ENCODE data around the gene GLYATL3.

Gene GLYATL3

DNA sequence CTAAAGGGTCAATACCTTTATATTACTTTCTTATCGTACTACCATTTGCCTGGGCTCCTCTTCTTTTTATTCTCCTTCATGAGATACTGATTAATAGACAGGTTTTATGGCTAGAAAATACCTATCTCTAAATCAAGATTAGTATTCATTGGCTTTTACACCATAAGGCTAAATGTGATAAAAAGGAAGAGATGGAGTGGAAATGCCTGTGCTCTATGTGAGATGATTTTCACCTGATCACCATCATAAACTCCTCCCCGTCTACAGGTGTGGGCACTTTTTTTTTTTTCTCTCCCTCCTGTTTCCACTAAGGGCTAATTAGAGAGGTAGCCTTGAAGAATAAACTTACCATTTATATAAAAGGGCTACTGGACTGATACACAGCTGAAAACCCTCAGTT lies at the start of gene GLYATL3:
TSS of gene GLYATL3 (plus strand) at position 301 of the 400 bp plus-strand sequence. CDS start 12,068 bp downstream, outside the sequence.
- H3K79me2 ChIP-seq = no peaks in the 10 kb centered on the region
- H3K27ac ChIP-seq = no peak within 1 kb of the TSS
- no peak within 1 kb of the TSS for H3K4me2 ChIP-seq (ENCODE audit: low read length)
- TF ChIP-seq, protein P1, sequence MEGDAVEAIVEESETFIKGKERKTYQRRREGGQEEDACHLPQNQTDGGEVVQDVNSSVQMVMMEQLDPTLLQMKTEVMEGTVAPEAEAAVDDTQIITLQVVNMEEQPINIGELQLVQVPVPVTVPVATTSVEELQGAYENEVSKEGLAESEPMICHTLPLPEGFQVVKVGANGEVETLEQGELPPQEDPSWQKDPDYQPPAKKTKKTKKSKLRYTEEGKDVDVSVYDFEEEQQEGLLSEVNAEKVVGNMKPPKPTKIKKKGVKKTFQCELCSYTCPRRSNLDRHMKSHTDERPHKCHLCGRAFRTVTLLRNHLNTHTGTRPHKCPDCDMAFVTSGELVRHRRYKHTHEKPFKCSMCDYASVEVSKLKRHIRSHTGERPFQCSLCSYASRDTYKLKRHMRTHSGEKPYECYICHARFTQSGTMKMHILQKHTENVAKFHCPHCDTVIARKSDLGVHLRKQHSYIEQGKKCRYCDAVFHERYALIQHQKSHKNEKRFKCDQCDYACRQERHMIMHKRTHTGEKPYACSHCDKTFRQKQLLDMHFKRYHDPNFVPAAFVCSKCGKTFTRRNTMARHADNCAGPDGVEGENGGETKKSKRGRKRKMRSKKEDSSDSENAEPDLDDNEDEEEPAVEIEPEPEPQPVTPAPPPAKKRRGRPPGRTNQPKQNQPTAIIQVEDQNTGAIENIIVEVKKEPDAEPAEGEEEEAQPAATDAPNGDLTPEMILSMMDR (IDR thresholded peaks at IDR 0.05) = no peak
- H3K36me3 ChIP-seq (ENCODE audit: control insufficient read depth, insufficient read depth, low read length) = no peaks in the 10 kb centered on the region
- no peaks in the 10 kb centered on the region for H3K27me3 ChIP-seq (ENCODE audit: control insufficient read depth, insufficient read depth, low read length)
- no peaks in the 10 kb centered on the region for H3K4me1 ChIP-seq
- no peak within 1 kb of the TSS for H3K4me3 ChIP-seq (ENCODE audit: low read depth, low read length)
- no peak within 1 kb of the TSS for H2AFZ ChIP-seq
- H3K9me3 ChIP-seq (ENCODE audit: control insufficient read depth, low read length) = no peaks in the 10 kb centered on the region
- H3K9ac ChIP-seq = no peak within 1 kb of the TSS

DNA sequence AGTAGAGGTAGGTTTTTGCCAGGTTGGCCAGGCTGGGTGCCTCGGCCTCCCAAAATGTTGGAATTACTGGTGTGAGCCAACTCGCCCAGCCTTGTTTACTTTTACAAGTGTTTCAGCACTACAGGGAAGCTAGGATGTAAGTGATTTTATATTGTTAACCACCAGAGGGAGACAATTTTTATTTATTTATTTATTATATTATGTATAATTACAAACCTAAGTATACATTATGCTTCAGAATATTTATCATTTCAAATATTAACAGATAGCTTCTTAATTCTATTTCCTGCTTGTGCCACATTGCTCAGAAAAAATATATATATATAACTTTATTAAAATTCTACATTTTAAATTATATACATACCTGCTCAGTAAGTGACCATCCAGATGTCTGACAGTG lies 46.5 kb upstream of the GLYATL3 start:
- Histone ChIP-seq H3K27ac (no peak overlapping the region), H3K4me2 (ENCODE audit: low read length) (no peak overlapping the region), H2AFZ (no peak overlapping the region), H3K36me3 (ENCODE audit: control insufficient read depth, insufficient read depth, low read length) (no peaks in the 10 kb centered on the region), H3K4me3 (ENCODE audit: low read depth, low read length) (no peak overlapping the region), H3K27me3 (ENCODE audit: control insufficient read depth, insufficient read depth, low read length) (no peaks in the 10 kb centered on the region), H3K9ac (no peak overlapping the region), H3K79me2 (no peaks in the 10 kb centered on the region), H3K4me1 (no peaks in the 10 kb centered on the region), H3K9me3 (ENCODE audit: control insufficient read depth, low read length) (no peaks in the 10 kb centered on the region)
- TF ChIP-seq, protein P1 (IDR thresholded peaks at IDR 0.05) = no peak

DNA sequence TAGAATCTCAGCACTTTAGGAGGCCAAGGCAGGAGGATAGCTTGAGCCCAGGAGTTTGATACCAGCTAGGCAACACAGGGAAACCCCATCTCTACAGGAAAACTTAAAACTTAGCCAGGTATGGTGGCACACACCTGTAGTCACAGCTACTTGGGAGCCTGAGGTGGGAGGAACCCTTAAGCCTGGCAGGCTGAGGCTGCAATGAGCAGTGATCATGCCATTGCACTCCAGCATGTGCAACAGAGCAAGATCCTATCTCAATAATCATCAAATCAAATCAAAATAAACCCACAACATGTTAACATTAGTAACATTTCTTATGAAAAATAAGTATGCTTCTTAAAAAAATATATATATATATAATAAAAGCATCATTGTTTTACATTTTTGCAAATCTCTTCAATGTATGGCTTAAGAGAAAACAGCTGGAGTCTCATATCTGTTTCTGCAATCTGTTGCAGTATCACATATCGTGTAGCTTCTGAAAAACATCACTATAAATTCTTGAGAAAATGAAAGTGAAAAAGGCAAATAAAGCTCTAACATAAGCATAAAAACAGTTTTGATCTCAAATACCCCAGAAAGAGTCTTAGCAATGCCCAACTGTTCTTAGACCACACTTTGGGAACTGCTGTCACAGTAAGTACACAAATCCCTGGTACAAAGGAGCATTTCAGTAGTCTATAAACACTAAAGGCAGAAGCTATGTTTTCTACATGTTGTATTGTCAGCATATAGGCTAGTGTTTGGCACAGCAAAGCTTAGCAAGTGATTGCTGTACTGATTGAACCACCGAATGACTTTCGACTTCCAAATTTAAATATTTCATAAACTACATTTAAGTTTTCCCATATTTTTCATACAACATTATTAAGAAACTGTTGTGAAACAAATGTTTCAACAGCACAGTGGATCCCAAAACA lies 44.7 kb upstream of the GLYATL3 start:
- Histone ChIP-seq H2AFZ (no peak overlapping the region), H3K79me2 (no peaks in the 10 kb centered on the region), H3K36me3 (ENCODE audit: control insufficient read depth, insufficient read depth, low read length) (no peaks in the 10 kb centered on the region), H3K9ac (no peak overlapping the region), H3K27me3 (ENCODE audit: control insufficient read depth, insufficient read depth, low read length) (no peaks in the 10 kb centered on the region), H3K4me2 (ENCODE audit: low read length) (no peak overlapping the region), H3K4me3 (ENCODE audit: low read depth, low read length) (no peak overlapping the region), H3K9me3 (ENCODE audit: control insufficient read depth, low read length) (no peaks in the 10 kb centered on the region), H3K4me1 (no peaks in the 10 kb centered on the region), H3K27ac (no peak overlapping the region)
- TF ChIP-seq, protein P1 (IDR thresholded peaks at IDR 0.05) = no peak

DNA sequence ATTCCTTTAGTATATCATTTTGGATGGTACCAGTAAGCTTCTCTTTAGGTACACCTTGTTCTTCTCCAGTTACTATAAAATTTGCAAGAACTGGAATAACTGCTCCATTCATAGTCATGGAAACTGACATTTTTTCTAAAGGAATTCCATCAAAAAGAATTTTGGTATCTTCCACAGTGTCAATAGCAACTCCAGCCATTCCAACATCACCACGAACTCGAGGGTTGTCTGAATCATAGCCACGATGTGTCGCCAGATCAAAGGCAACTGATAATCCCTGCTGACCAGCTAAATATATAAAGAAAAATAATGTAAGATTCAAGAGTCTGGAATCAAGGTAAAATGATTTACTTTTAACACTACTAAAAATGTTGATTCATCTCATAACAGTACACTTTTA lies 42.0 kb upstream of the GLYATL3 start:
- no peaks in the 10 kb centered on the region for H3K9me3 ChIP-seq (ENCODE audit: control insufficient read depth, low read length)
- H3K9ac ChIP-seq = no peak overlapping the region
- TF ChIP-seq, protein P1 (IDR thresholded peaks at IDR 0.05) = no peak
- no peaks in the 10 kb centered on the region for H3K36me3 ChIP-seq (ENCODE audit: control insufficient read depth, insufficient read depth, low read length)
- no peak overlapping the region for H3K4me3 ChIP-seq (ENCODE audit: low read depth, low read length)
- no peak overlapping the region for H3K4me2 ChIP-seq (ENCODE audit: low read length)
- H3K4me1 ChIP-seq = no peaks in the 10 kb centered on the region
- H2AFZ ChIP-seq = no peak overlapping the region
- peaks cover 5% of the 10 kb centered on the region for H3K79me2 ChIP-seq
- no peaks in the 10 kb centered on the region for H3K27me3 ChIP-seq (ENCODE audit: control insufficient read depth, insufficient read depth, low read length)
- no peak overlapping the region for H3K27ac ChIP-seq

All from parathyroid adenoma (tissue), 2 donors.